ENCODE data around the gene MMP24OS. TPM values are rescaled to one million over a fixed set of nuclear protein-coding genes. Genes with fewer than 3 reads are reported as not detected.

Gene MMP24OS
- total and polyA plus RNA-seq, 3 donors from 2014 or later, result 16.4 to 45.9 (median 35.1) TPM

DNA sequence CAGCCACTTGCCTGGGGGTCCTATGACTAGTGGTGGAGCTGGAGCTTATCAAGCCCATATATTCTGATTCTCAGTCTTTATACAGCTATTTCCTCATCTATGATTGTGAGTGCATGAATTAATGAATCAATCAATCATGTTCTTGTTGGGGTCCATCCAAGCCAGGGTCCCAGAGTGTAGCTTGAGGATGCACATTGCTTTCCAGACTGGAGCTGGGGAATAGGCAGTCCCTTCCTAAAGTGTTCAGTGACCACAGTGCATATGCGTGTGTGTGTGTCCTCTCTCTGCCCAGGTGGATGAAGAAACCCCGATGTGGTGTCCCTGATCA lies 26.3 kb downstream of the MMP24OS start:
- no peak for DNase-seq
- intact Hi-C loops (cut with DNase I; ENCODE audit: low total_unique reads), result no loop called here
- H3K4me1 ChIP-seq, result no peaks in the 10 kb centered on the region
- H3K27me3 ChIP-seq, result no peaks in the 10 kb centered on the region
- H3K9me3 ChIP-seq, result no peaks in the 10 kb centered on the region
- no peak for TF ChIP-seq POLR2A (IDR thresholded peaks at IDR 0.05)
- no peak for TF ChIP-seq CTCF (IDR thresholded peaks at IDR 0.05)
- WGBS, 2 donors, result 88 to 94% methylated on average over 2 of the region's 2 CpGs
- no peak overlapping the region for H3K4me3 ChIP-seq
- H3K27ac ChIP-seq, result no peak overlapping the region
- no peaks in the 10 kb centered on the region for H3K36me3 ChIP-seq (ENCODE audit: low read depth, missing control alignments)

- Histone ChIP-seq H3K4me3 (no peak overlapping the region), H3K27ac (no peak overlapping the region), H3K27me3 (no peaks in the 10 kb centered on the region), H3K36me3 (ENCODE audit: low read depth, missing control alignments) (no peaks in the 10 kb centered on the region), H3K9me3 (no peaks in the 10 kb centered on the region), H3K4me1 (no peaks in the 10 kb centered on the region)
- WGBS, 2 donors, result 77 to 79% methylated on average over 9 of the region's 9 CpGs
- TF ChIP-seq CTCF (IDR thresholded peaks at IDR 0.05), result no peak
- no peak for TF ChIP-seq POLR2A (IDR thresholded peaks at IDR 0.05)
- intact Hi-C loops (cut with DNase I; ENCODE audit: low total_unique reads), result no loop called here
- DNase-seq, result no peak
Measured at GRCh38 chr20:35248641-35249475, 29.1 kb downstream of the MMP24OS start.

DNA sequence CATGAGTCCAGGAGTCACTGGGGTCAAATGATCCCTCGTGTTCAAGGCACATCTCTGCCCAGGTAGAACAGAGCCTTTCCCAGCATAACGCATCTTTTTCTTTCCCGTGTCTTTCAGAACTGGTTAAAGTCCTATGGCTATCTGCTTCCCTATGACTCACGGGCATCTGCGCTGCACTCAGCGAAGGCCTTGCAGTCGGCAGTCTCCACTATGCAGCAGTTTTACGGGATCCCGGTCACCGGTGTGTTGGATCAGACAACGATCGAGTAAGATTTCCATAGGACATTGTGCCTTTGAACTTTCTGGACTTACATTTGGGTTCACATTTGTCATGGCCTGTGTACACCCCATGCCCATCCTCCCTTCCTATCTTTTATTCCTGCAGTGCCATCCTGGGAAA lies 31.2 kb downstream of the MMP24OS start:
- no peak for DNase-seq
- H3K9me3 ChIP-seq, result no peaks in the 10 kb centered on the region
- intact Hi-C loops (cut with DNase I; ENCODE audit: low total_unique reads), result no loop called here
- no peaks in the 10 kb centered on the region for H3K27me3 ChIP-seq
- no peaks in the 10 kb centered on the region for H3K4me1 ChIP-seq
- 92 to 95% methylated on average over 12 of the region's 12 CpGs for WGBS, 2 donors
- no peaks in the 10 kb centered on the region for H3K36me3 ChIP-seq (ENCODE audit: low read depth, missing control alignments)
- H3K27ac ChIP-seq, result no peak overlapping the region
- TF ChIP-seq CTCF (IDR thresholded peaks at IDR 0.05), result no peak
- no peak for TF ChIP-seq POLR2A (IDR thresholded peaks at IDR 0.05)
- H3K4me3 ChIP-seq, result no peak overlapping the region

GRCh38 chr20:35243986-35244385 lies 33.9 kb downstream of the MMP24OS start:
- Histone ChIP-seq H3K27me3 (no peaks in the 10 kb centered on the region), H3K27ac (no peak overlapping the region), H3K4me3 (no peak overlapping the region), H3K4me1 (no peaks in the 10 kb centered on the region), H3K9me3 (no peaks in the 10 kb centered on the region), H3K36me3 (ENCODE audit: low read depth, missing control alignments) (no peaks in the 10 kb centered on the region)
- intact Hi-C loops (cut with DNase I; ENCODE audit: low total_unique reads), result no loop called here
- TF ChIP-seq POLR2A (IDR thresholded peaks at IDR 0.05) (no peak), CTCF (IDR thresholded peaks at IDR 0.05) (no peak)
- no peak for DNase-seq
- WGBS, 2 donors, result 69 to 73% methylated on average over 2 of the region's 2 CpGs

DNA sequence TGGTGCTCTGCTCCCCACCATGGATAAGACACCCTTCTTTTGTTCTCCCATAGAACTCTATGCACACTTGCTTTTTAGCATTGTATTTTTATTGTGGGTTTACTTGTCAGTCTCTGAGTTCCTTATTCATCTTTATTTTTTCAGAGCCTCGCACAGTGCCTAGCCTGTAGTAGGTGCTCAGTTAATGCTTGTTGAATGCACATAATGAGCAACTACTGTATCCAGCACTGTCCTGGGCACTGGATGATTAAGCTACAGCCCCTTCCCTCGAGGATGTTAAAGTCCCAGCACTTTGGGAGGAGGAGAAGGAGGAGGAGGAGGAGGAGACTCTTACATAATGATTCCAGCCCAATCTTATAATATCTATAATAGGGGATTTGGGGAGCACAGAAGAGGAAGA lies 34.6 kb downstream of the MMP24OS start:
- no peaks in the 10 kb centered on the region for H3K4me1 ChIP-seq
- DNase-seq, result no peak
- H3K4me3 ChIP-seq, result no peak overlapping the region
- no peaks in the 10 kb centered on the region for H3K27me3 ChIP-seq
- no peak overlapping the region for H3K27ac ChIP-seq
- intact Hi-C loops (cut with DNase I; ENCODE audit: low total_unique reads), result no loop called here
- no peaks in the 10 kb centered on the region for H3K9me3 ChIP-seq
- WGBS, 2 donors, result 68 to 70% methylated on average over 2 of the region's 2 CpGs
- no peak for TF ChIP-seq CTCF (IDR thresholded peaks at IDR 0.05)
- TF ChIP-seq POLR2A (IDR thresholded peaks at IDR 0.05), result no peak
- no peaks in the 10 kb centered on the region for H3K36me3 ChIP-seq (ENCODE audit: low read depth, missing control alignments)
